KMS-11 (cell line): Measurements from ENCODE around the gene LENG8.

Source experiments
- H2AFZ ChIP-seq: fragments of 200-600 bp; sonication (generic); 2 replicates; pipeline ENCODE4 v1.6.1; 2016; ENCODE audit warnings: antibody characterized with exemption, mixed run types, low read depth
- H3K27ac ChIP-seq: fragments of 200-600 bp; sonication (generic); 2 replicates; pipeline ENCODE4 v1.6.1; 2016; ENCODE audit warnings: mild to moderate bottlenecking, mixed run types
- H3K27me3 ChIP-seq: fragments of 200-600 bp; sonication (generic); 2 replicates; pipeline ENCODE4 v1.6.1; 2017; ENCODE audit warnings: mild to moderate bottlenecking, low read depth, mixed run types, moderate library complexity; ENCODE audit not compliant: insufficient read depth
- H3K36me3 ChIP-seq: fragments of 200-600 bp; sonication (generic); 2 replicates; pipeline ENCODE4 v1.6.1; 2017; ENCODE audit warnings: mild to moderate bottlenecking, mixed run types; ENCODE audit not compliant: insufficient read depth
- H3K4me1 ChIP-seq: fragments of 200-600 bp; sonication (generic); 2 replicates; pipeline ENCODE4 v1.6.1; 2016; ENCODE audit warnings: mild to moderate bottlenecking, low read depth, mixed run types; ENCODE audit not compliant: poor library complexity, severe bottlenecking
- H3K4me2 ChIP-seq: fragments of 200-600 bp; sonication (generic); 2 replicates; pipeline ENCODE4 v1.7.0; 2016; ENCODE audit warnings: mild to moderate bottlenecking, mixed run types
- H3K4me3 ChIP-seq: fragments of 200-600 bp; sonication (generic); IDR thresholded peaks from 2 replicates; pipeline ENCODE4 v1.6.1; 2017; ENCODE audit warnings: low read depth, low read length, mixed read lengths; ENCODE audit not compliant: insufficient read depth
- H3K79me2 ChIP-seq: fragments of 200-600 bp; sonication (generic); 2 replicates; pipeline ENCODE4 v1.6.1; 2016; ENCODE audit warnings: low read depth, mixed run types; ENCODE audit not compliant: insufficient read depth
- H3K9ac ChIP-seq: fragments of 200-600 bp; sonication (generic); 2 replicates; pipeline ENCODE4 v1.6.1; 2016; ENCODE audit warnings: mild to moderate bottlenecking, mixed run types
- H4K20me1 ChIP-seq: fragments of 200-600 bp; sonication (generic); 2 replicates; pipeline ENCODE4 v1.6.1; 2016; ENCODE audit warnings: mild to moderate bottlenecking, mixed run types; ENCODE audit not compliant: insufficient read depth
- CTCF ChIP-seq: fragments of 200-600 bp; sonication (generic); conservative IDR thresholded peaks from 2 replicates; pipeline ENCODE4 v1.6.1; 2017; ENCODE audit warnings: low read depth, mild to moderate bottlenecking, antibody characterized with exemption, low read length, moderate library complexity, mixed read lengths

The LENG8 gene

GRCh38 chr19:54428323-54429175 is 20.4 kb upstream of the LENG8 start:
- Histone ChIP-seq H4K20me1 (no peaks in the 10 kb centered on the region), H3K4me2 (no peak overlapping the region), H3K27ac (no peak overlapping the region), H3K4me1 (no peaks in the 10 kb centered on the region), H3K9ac (no peak overlapping the region), H3K4me3 (no peak overlapping the region), H3K27me3 (peaks cover 43% of the 10 kb centered on the region), H2AFZ (no peak overlapping the region), H3K79me2 (no peaks in the 10 kb centered on the region), H3K36me3 (no peaks in the 10 kb centered on the region)
- TF ChIP-seq CTCF = no peak

GRCh38 chr19:54429176-54429495 is 19.9 kb upstream of the LENG8 start:
- no peak for TF ChIP-seq CTCF
- H4K20me1 ChIP-seq = no peaks in the 10 kb centered on the region
- H3K27me3 ChIP-seq = peaks cover 40% of the 10 kb centered on the region
- no peak overlapping the region for H3K27ac ChIP-seq
- H3K4me3 ChIP-seq = no peak overlapping the region
- no peak overlapping the region for H3K9ac ChIP-seq
- H2AFZ ChIP-seq = no peak overlapping the region
- no peaks in the 10 kb centered on the region for H3K36me3 ChIP-seq
- H3K4me2 ChIP-seq = no peak overlapping the region
- no peaks in the 10 kb centered on the region for H3K79me2 ChIP-seq
- H3K4me1 ChIP-seq = no peaks in the 10 kb centered on the region

GRCh38 chr19:54429545-54430227 is 19.3 kb upstream of the LENG8 start:
- no peaks in the 10 kb centered on the region for H4K20me1 ChIP-seq
- TF ChIP-seq CTCF = no peak
- H3K4me3 ChIP-seq = no peak overlapping the region
- H3K4me1 ChIP-seq = no peaks in the 10 kb centered on the region
- no peak overlapping the region for H2AFZ ChIP-seq
- no peaks in the 10 kb centered on the region for H3K79me2 ChIP-seq
- H3K27me3 ChIP-seq = peaks cover 34% of the 10 kb centered on the region
- H3K36me3 ChIP-seq = no peaks in the 10 kb centered on the region
- no peak overlapping the region for H3K9ac ChIP-seq
- no peak overlapping the region for H3K27ac ChIP-seq
- H3K4me2 ChIP-seq = no peak overlapping the region

- H3K36me3 ChIP-seq = no peaks in the 10 kb centered on the region
- H3K4me2 ChIP-seq = peak overlapping the region; percentile 42; the same call in 1 of the 2 replicates
- no peak overlapping the region for H3K4me3 ChIP-seq
- H3K4me1 ChIP-seq = no peaks in the 10 kb centered on the region
- H3K27me3 ChIP-seq = peaks cover 28% of the 10 kb centered on the region
- H3K79me2 ChIP-seq = no peaks in the 10 kb centered on the region
- H3K27ac ChIP-seq = no peak overlapping the region
- no peak overlapping the region for H2AFZ ChIP-seq
- no peaks in the 10 kb centered on the region for H4K20me1 ChIP-seq
- TF ChIP-seq CTCF = no peak
- H3K9ac ChIP-seq = no peak overlapping the region
Measured at GRCh38 chr19:54430306-54431254, 18.4 kb upstream of the LENG8 start.
